Activated naive CD8-positive, alpha-beta T cell treated with anti-CD3 and anti-CD28 coated beads, Interleukin-2, amount 50 U/mL, for 16 hours (primary cell): ENCODE results near the gene ANXA6.
A peak's percentile ranks its signal among the peaks of the same experiment; 100 is the strongest.

Experiments used
- DNase-seq: peaks from one replicate; pipeline ENCODE4 v3.0.0-alpha.2; 2020; ENCODE audit warnings: low read depth, low spot score

The ANXA6 gene

GRCh38 chr5:151083081-151083676 lies 74.4 kb downstream of the ANXA6 start:
- no peak for DNase-seq

GRCh38 chr5:151082282-151082902 lies 75.2 kb downstream of the ANXA6 start:
- no peak for DNase-seq

- DNase-seq: no peak
Observed at GRCh38 chr5:151081431-151082281, 75.9 kb downstream of the ANXA6 start.

GRCh38 chr5:151080613-151081430 lies 76.8 kb downstream of the ANXA6 start, which contains the start of gene TNIP1:
TSS of gene TNIP1 (minus strand) at chr5:151081034. CDS start at chr5:151065095, 15,939 bp downstream.
- DNase-seq: peak; percentile 82

GRCh38 chr5:151079838-151080612 lies 77.6 kb downstream of the ANXA6 start:
- no peak for DNase-seq

GRCh38 chr5:151078490-151079262 lies 78.9 kb downstream of the ANXA6 start:
- DNase-seq: no peak

- DNase-seq: no peak
Observed at GRCh38 chr5:151077967-151078366, 79.6 kb downstream of the ANXA6 start.

GRCh38 chr5:151077419-151077818 lies 80.2 kb downstream of the ANXA6 start:
- DNase-seq: no peak

GRCh38 chr5:151076616-151077015 lies 81.0 kb downstream of the ANXA6 start:
- DNase-seq: no peak

GRCh38 chr5:151075698-151076331 lies 81.8 kb downstream of the ANXA6 start:
- DNase-seq: no peak

GRCh38 chr5:151074557-151074956 lies 83.0 kb downstream of the ANXA6 start:
- DNase-seq: no peak

- DNase-seq: no peak
Observed at GRCh38 chr5:151073280-151073679, 84.3 kb downstream of the ANXA6 start.

GRCh38 chr5:151072630-151073025 lies 85.0 kb downstream of the ANXA6 start:
- DNase-seq: no peak

- no peak for DNase-seq
Observed at GRCh38 chr5:151071848-151072629, 85.5 kb downstream of the ANXA6 start.

GRCh38 chr5:151071021-151071420 lies 86.6 kb downstream of the ANXA6 start:
- no peak for DNase-seq

- DNase-seq: no peak
Observed at GRCh38 chr5:151070449-151070848, 87.1 kb downstream of the ANXA6 start.

GRCh38 chr5:151068433-151069197 lies 89.0 kb downstream of the ANXA6 start:
- no peak for DNase-seq
